ENCODE results near the gene GOT1. TPM values are rescaled to one million over a fixed set of nuclear protein-coding genes. Genes with fewer than 3 reads are reported as not detected.

Gene GOT1
- total RNA-seq, 1 experiment from 2014 or later: 65.7 TPM

DNA sequence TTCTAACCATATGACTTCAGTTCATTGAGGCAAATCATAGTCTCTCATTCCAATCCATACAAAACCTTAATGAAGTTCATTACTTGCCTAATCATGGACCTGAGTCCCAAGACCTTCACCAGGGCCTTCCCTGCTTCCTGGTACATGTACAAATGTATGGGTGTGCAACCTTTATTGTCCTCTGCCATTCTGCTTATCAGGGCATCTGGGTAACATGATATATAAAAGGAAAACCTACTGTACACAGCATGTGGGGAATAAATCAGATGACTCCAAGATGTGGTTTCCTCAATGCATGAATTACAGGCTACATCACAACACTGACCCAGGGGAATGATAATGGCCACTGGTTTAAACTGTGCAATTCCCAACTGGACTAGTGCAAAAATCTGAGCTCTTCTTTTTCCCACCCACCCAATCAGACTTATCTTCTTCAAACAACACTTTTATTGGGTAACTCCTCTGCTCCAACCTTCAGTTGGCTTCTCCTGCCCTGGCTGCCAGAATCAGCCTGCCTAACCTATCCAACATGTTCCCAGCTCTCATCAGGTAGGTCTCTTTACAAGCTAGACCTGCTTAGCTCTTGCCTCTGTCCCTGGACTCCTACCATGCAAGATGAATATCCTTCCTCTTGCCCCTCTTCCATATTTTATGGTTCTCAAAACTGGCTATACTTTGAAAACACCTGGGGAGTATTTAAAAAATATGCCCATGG lies 11.4 kb downstream of the GOT1 start:
- no peak for DNase-seq (ENCODE audit: low spot score)
- Histone ChIP-seq H3K27me3 (replicated peaks; ENCODE audit: insufficient read depth, low read depth, low read length, poor library complexity) (no peaks in the 10 kb centered on the region), H3K4me3 (ENCODE audit: low read depth, low read length, poor library complexity, severe bottlenecking) (no peak overlapping the region), H3K36me3 (ENCODE audit: insufficient read depth, low read length, poor library complexity, severe bottlenecking) (peaks cover 23% of the 10 kb centered on the region), H3K9me3 (ENCODE audit: low read depth, low read length, poor library complexity, severe bottlenecking) (no peaks in the 10 kb centered on the region), H3K4me1 (ENCODE audit: insufficient read depth, low read length, poor library complexity, severe bottlenecking) (no peaks in the 10 kb centered on the region), H3K27ac (ENCODE audit: low read depth, low read length, poor library complexity, severe bottlenecking) (no peak overlapping the region)
- no peak for TF ChIP-seq EZH2 (IDR thresholded peaks at IDR 0.05; ENCODE audit: borderline replicate concordance, low read depth, low read length, poor library complexity, severe bottlenecking)
- TF ChIP-seq, protein P1, sequence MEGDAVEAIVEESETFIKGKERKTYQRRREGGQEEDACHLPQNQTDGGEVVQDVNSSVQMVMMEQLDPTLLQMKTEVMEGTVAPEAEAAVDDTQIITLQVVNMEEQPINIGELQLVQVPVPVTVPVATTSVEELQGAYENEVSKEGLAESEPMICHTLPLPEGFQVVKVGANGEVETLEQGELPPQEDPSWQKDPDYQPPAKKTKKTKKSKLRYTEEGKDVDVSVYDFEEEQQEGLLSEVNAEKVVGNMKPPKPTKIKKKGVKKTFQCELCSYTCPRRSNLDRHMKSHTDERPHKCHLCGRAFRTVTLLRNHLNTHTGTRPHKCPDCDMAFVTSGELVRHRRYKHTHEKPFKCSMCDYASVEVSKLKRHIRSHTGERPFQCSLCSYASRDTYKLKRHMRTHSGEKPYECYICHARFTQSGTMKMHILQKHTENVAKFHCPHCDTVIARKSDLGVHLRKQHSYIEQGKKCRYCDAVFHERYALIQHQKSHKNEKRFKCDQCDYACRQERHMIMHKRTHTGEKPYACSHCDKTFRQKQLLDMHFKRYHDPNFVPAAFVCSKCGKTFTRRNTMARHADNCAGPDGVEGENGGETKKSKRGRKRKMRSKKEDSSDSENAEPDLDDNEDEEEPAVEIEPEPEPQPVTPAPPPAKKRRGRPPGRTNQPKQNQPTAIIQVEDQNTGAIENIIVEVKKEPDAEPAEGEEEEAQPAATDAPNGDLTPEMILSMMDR (conservative IDR thresholded peaks at IDR 0.05; ENCODE audit: low read depth, low read length): no peak
- CTCF ChIA-PET: no interaction called here
- POLR2A ChIA-PET (ENCODE audit: low non-redundant PET): no interaction called here
- no TSS peak for BruUV-seq (replicated peaks)
- intact Hi-C loops (cut with micrococcal nuclease; ENCODE audit: unreplicated experiment): no loop called here

GRCh38 chr10:99412099-99412498 lies 18.3 kb downstream of the GOT1 start:
- TF ChIP-seq EZH2 (IDR thresholded peaks at IDR 0.05; ENCODE audit: borderline replicate concordance, low read depth, low read length, poor library complexity, severe bottlenecking): no peak
- TF ChIP-seq, protein P1 (conservative IDR thresholded peaks at IDR 0.05; ENCODE audit: low read depth, low read length): no peak
- no peaks in the 10 kb centered on the region for H3K27me3 ChIP-seq (replicated peaks; ENCODE audit: insufficient read depth, low read depth, low read length, poor library complexity)
- H3K4me3 ChIP-seq (ENCODE audit: low read depth, low read length, poor library complexity, severe bottlenecking): no peak overlapping the region
- H3K9me3 ChIP-seq (ENCODE audit: low read depth, low read length, poor library complexity, severe bottlenecking): no peaks in the 10 kb centered on the region
- no TSS peak for BruUV-seq (replicated peaks)
- peaks cover 14% of the 10 kb centered on the region for H3K4me1 ChIP-seq (ENCODE audit: insufficient read depth, low read length, poor library complexity, severe bottlenecking)
- CTCF ChIA-PET: no interaction called here
- no peak for DNase-seq (ENCODE audit: low spot score)
- H3K27ac ChIP-seq (ENCODE audit: low read depth, low read length, poor library complexity, severe bottlenecking): no peak overlapping the region
- H3K36me3 ChIP-seq (ENCODE audit: insufficient read depth, low read length, poor library complexity, severe bottlenecking): no peaks in the 10 kb centered on the region
- intact Hi-C loops (cut with micrococcal nuclease; ENCODE audit: unreplicated experiment): no loop called here
- POLR2A ChIA-PET (ENCODE audit: low non-redundant PET): no interaction called here

- peaks cover 14% of the 10 kb centered on the region for H3K4me1 ChIP-seq (ENCODE audit: insufficient read depth, low read length, poor library complexity, severe bottlenecking)
- CTCF ChIA-PET: no interaction called here
- H3K27ac ChIP-seq (ENCODE audit: low read depth, low read length, poor library complexity, severe bottlenecking): no peak overlapping the region
- no TSS peak for BruUV-seq (replicated peaks)
- POLR2A ChIA-PET (ENCODE audit: low non-redundant PET): no interaction called here
- no peaks in the 10 kb centered on the region for H3K27me3 ChIP-seq (replicated peaks; ENCODE audit: insufficient read depth, low read depth, low read length, poor library complexity)
- peaks cover 5% of the 10 kb centered on the region for H3K36me3 ChIP-seq (ENCODE audit: insufficient read depth, low read length, poor library complexity, severe bottlenecking)
- TF ChIP-seq EZH2 (IDR thresholded peaks at IDR 0.05; ENCODE audit: borderline replicate concordance, low read depth, low read length, poor library complexity, severe bottlenecking): no peak
- TF ChIP-seq, protein P1 (conservative IDR thresholded peaks at IDR 0.05; ENCODE audit: low read depth, low read length): no peak
- DNase-seq (ENCODE audit: low spot score): no peak
- no peaks in the 10 kb centered on the region for H3K9me3 ChIP-seq (ENCODE audit: low read depth, low read length, poor library complexity, severe bottlenecking)
- H3K4me3 ChIP-seq (ENCODE audit: low read depth, low read length, poor library complexity, severe bottlenecking): no peak overlapping the region
- intact Hi-C loops (cut with micrococcal nuclease; ENCODE audit: unreplicated experiment): no loop called here
Observed at GRCh38 chr10:99411546-99411945, 18.9 kb downstream of the GOT1 start.

Measured in A673 (cell line).